HepG2 (cell line): Measurements from ENCODE around the gene PBX2. TPM values are rescaled to one million over a fixed set of nuclear protein-coding genes. Genes with fewer than 3 reads are reported as not detected.

ENCODE experiments used
- ATF7-NPFF ChIP-seq: sonication (generic); formaldehyde crosslinking; IDR thresholded peaks from 2 replicates; pipeline ENCODE4 v1.8.1; 2023; ENCODE audit warnings: mild to moderate bottlenecking, low read depth, missing genetic modification reagents, moderate library complexity
- CHCHD3 ChIP-seq: sonication (generic); formaldehyde crosslinking; IDR thresholded peaks from 2 replicates; pipeline ENCODE4 v1.8.0; 2022; ENCODE audit warnings: mild to moderate bottlenecking, missing genetic modification reagents, moderate library complexity
- FOXJ3 ChIP-seq: sonication (generic); formaldehyde crosslinking; IDR thresholded peaks from 2 replicates; pipeline ENCODE4 v1.4.0; 2020; ENCODE audit warnings: missing genetic modification reagents, mild to moderate bottlenecking, borderline replicate concordance
- GLMP ChIP-seq: sonication (generic); formaldehyde crosslinking; IDR thresholded peaks from 2 replicates; pipeline ENCODE4 v1.9.0; 2021; ENCODE audit warnings: missing genetic modification reagents, mild to moderate bottlenecking, borderline replicate concordance
- MED13 ChIP-seq: sonication (generic); formaldehyde crosslinking; IDR thresholded peaks from 2 replicates; pipeline ENCODE4 v1.5.0; 2020; ENCODE audit warnings: missing genetic modification reagents
- MLXIP ChIP-seq: sonication (generic); formaldehyde crosslinking; IDR thresholded peaks from 2 replicates; pipeline ENCODE4 v1.9.0; 2021; ENCODE audit warnings: missing genetic modification reagents, borderline replicate concordance
- MTERF4 ChIP-seq: sonication (generic); formaldehyde crosslinking; IDR thresholded peaks from 2 replicates; pipeline ENCODE4 v1.8.0; 2023; ENCODE audit warnings: mild to moderate bottlenecking, missing genetic modification reagents
- PBX3 ChIP-seq: sonication (generic); formaldehyde crosslinking; IDR thresholded peaks from 2 replicates; pipeline ENCODE4 v1.8.1; 2023; ENCODE audit warnings: missing genetic modification reagents, inconsistent platforms, borderline replicate concordance
- RFX1 ChIP-seq: fragments of 450-650 bp; IDR thresholded peaks from 2 replicates; pipeline ENCODE4 v1.6.1; 2017
- SIX1 ChIP-seq: sonication (generic); formaldehyde crosslinking; IDR thresholded peaks from 2 replicates; pipeline ENCODE4 v1.4.0; 2020; ENCODE audit warnings: missing genetic modification reagents, borderline replicate concordance
- SMARCE1 ChIP-seq: fragments of 450-650 bp; IDR thresholded peaks from 2 replicates; pipeline ENCODE4 v1.6.1; 2017; ENCODE audit warnings: borderline replicate concordance
- SNAPC5 ChIP-seq: sonication (generic); formaldehyde crosslinking; IDR thresholded peaks from 2 replicates; pipeline ENCODE4 v1.8.1; 2023; ENCODE audit warnings: mild to moderate bottlenecking, missing genetic modification reagents, borderline replicate concordance
- TEAD2 ChIP-seq: sonication (generic); formaldehyde crosslinking; IDR thresholded peaks from 2 replicates; pipeline ENCODE4 v1.9.0; 2021; ENCODE audit warnings: missing genetic modification reagents
- THAP7 ChIP-seq: sonication (generic); formaldehyde crosslinking; IDR thresholded peaks from 2 replicates; pipeline ENCODE4 v1.8.1; 2023; ENCODE audit warnings: mild to moderate bottlenecking, missing genetic modification reagents
- ZMAT3 ChIP-seq: sonication (generic); formaldehyde crosslinking; conservative IDR thresholded peaks from 2 replicates; pipeline ENCODE4 v1.7.0; 2021; ENCODE audit warnings: missing genetic modification reagents
- ZNF138 ChIP-seq: sonication (generic); formaldehyde crosslinking; IDR thresholded peaks from 2 replicates; pipeline ENCODE4 v1.5.0; 2020; ENCODE audit warnings: mild to moderate bottlenecking, low read depth, missing genetic modification reagents
- ZNF770 ChIP-seq: sonication (generic); formaldehyde crosslinking; IDR thresholded peaks from 2 replicates; pipeline ENCODE4 v1.5.0; 2020; ENCODE audit warnings: mild to moderate bottlenecking, missing genetic modification reagents
- ZNF776 ChIP-seq: sonication (generic); formaldehyde crosslinking; IDR thresholded peaks from 2 replicates; pipeline ENCODE4 v1.4.0; 2020; ENCODE audit warnings: mild to moderate bottlenecking, missing genetic modification reagents
- ZNF816 ChIP-seq: sonication (generic); formaldehyde crosslinking; IDR thresholded peaks from 2 replicates; pipeline ENCODE4 v1.8.0; 2022; ENCODE audit warnings: missing genetic modification reagents, mild to moderate bottlenecking, borderline replicate concordance
- ZSCAN9 ChIP-seq: IDR thresholded peaks from 2 replicates; pipeline ENCODE4 v1.6.1; 2016; ENCODE audit warnings: borderline replicate concordance
- polyA plus RNA-seq, 8 experiments: library from polyadenylated mRNA; depleted of rRNA in 3 of 8; stranded (reverse) in 7 of 8; unstranded in 1 of 8; fragments of >200 nt; fragmentation: Illumina TruSeq in 4 of 8; extraction: Trizol in 4 of 8; gene quantifications; 2 replicates each; pipeline versions ENCODE4 v1.2.1 to v1.2.3, GENCODE V29; 2011 to 2016; ENCODE audit warnings: low read depth in 4 of 8, missing spikeins in 1 of 8, mixed read lengths in 1 of 8; ENCODE audit not compliant: insufficient read depth in 1 of 8
- total RNA-seq, 5 experiments: library from RNA; depleted of rRNA; stranded (reverse); fragments of >200 nt; fragmentation: Illumina TruSeq; extraction: Trizol; gene quantifications; 2 replicates each; pipeline ENCODE4 v1.2.3, GENCODE V29; 2016; ENCODE audit warnings: low read depth in 1 of 5

PBX2 gene
- total and polyA plus RNA-seq, 2 of the 13 experiments (the other 11 are each of a cell fraction or from before 2014, with no cell fraction given), result 42.3 to 77.8 TPM

- no peak for TF ChIP-seq ZNF770 (CRISPR knock-in tag)
- TF ChIP-seq GLMP (CRISPR knock-in tag), result no peak
- TF ChIP-seq TEAD2, result no peak
- no peak for TF ChIP-seq MTERF4 (CRISPR knock-in tag)
- no peak for TF ChIP-seq THAP7 (CRISPR knock-in tag)
- TF ChIP-seq SIX1 (CRISPR knock-in tag), result no peak
- no peak for TF ChIP-seq FOXJ3 (CRISPR knock-in tag)
- TF ChIP-seq ZNF816 (CRISPR knock-in tag), result no peak
- TF ChIP-seq MED13 (CRISPR knock-in tag), result no peak
- TF ChIP-seq ZNF138 (CRISPR knock-in tag), result no peak
- 0 out of 2 replicates have a peak, but pooled peaks have one; percentile 2 for TF ChIP-seq ZSCAN9 (CRISPR knock-in tag)
- TF ChIP-seq SMARCE1, result no peak
- TF ChIP-seq ZNF776 (CRISPR knock-in tag), result no peak
- no peak for TF ChIP-seq SNAPC5
- no peak for TF ChIP-seq RFX1
- no peak for TF ChIP-seq ATF7-NPFF (CRISPR knock-in tag)
- TF ChIP-seq ZMAT3 (CRISPR knock-in tag), result peak; percentile 40; the same call in 1 of the 2 replicates
- no peak for TF ChIP-seq PBX3 (CRISPR knock-in tag)
- TF ChIP-seq MLXIP, result no peak
- TF ChIP-seq CHCHD3 (CRISPR knock-in tag), result no peak
These were observed 13.4 kb downstream of the PBX2 start (continued) for GRCh38 chr6:32176476-32177182.
